Measurements from ENCODE around the gene LRRC10B. TPM values are rescaled to one million over a fixed set of nuclear protein-coding genes. Genes with fewer than 3 reads are reported as not detected.

The LRRC10B gene
- total RNA-seq, 1 donor, result under 0.01 TPM

GRCh38 chr11:61528114-61528513 lies 19.6 kb downstream of the LRRC10B start:
- TF ChIP-seq CTCF (IDR thresholded peaks at IDR 0.05; ENCODE audit: extremely low read depth, low read depth, low read length), result no peak
- DNase-seq (ENCODE audit: insufficient read length, low spot score, missing footprints), result no peak
- H3K9me3 ChIP-seq (ENCODE audit: low read depth, low read length), result no peaks in the 10 kb centered on the region
- H3K4me1 ChIP-seq (ENCODE audit: insufficient read depth, low read length), result no peaks in the 10 kb centered on the region
- no peak overlapping the region for H3K4me3 ChIP-seq (ENCODE audit: insufficient read depth, low read length)
- peaks cover 32% of the 10 kb centered on the region for H3K27me3 ChIP-seq (ENCODE audit: insufficient read depth, low read length)
- no peaks in the 10 kb centered on the region for H3K36me3 ChIP-seq (ENCODE audit: insufficient read depth, low read length)
- no peaks in the 10 kb centered on the region for H3K79me2 ChIP-seq (ENCODE audit: insufficient read depth, low read length)
- H2AFZ ChIP-seq (ENCODE audit: low read length), result no peak overlapping the region
- H3K27ac ChIP-seq (ENCODE audit: low read depth, low read length), result no peak overlapping the region
- no peaks in the 10 kb centered on the region for H4K20me1 ChIP-seq (ENCODE audit: insufficient read depth, low read length)
- H3K4me2 ChIP-seq (ENCODE audit: insufficient read depth, low read length), result no peak overlapping the region

GRCh38 chr11:61529537-61530225 lies 21.1 kb downstream of the LRRC10B start:
- TF ChIP-seq CTCF (IDR thresholded peaks at IDR 0.05; ENCODE audit: extremely low read depth, low read depth, low read length), result no peak
- H3K27ac ChIP-seq (ENCODE audit: low read depth, low read length), result no peak overlapping the region
- H4K20me1 ChIP-seq (ENCODE audit: insufficient read depth, low read length), result no peaks in the 10 kb centered on the region
- no peaks in the 10 kb centered on the region for H3K36me3 ChIP-seq (ENCODE audit: insufficient read depth, low read length)
- no peaks in the 10 kb centered on the region for H3K9me3 ChIP-seq (ENCODE audit: low read depth, low read length)
- DNase-seq (ENCODE audit: insufficient read length, low spot score, missing footprints), result no peak
- no peak overlapping the region for H3K4me2 ChIP-seq (ENCODE audit: insufficient read depth, low read length)
- no peaks in the 10 kb centered on the region for H3K4me1 ChIP-seq (ENCODE audit: insufficient read depth, low read length)
- H3K79me2 ChIP-seq (ENCODE audit: insufficient read depth, low read length), result no peaks in the 10 kb centered on the region
- H3K27me3 ChIP-seq (ENCODE audit: insufficient read depth, low read length), result peaks cover 23% of the 10 kb centered on the region
- H3K4me3 ChIP-seq (ENCODE audit: insufficient read depth, low read length), result no peak overlapping the region
- H2AFZ ChIP-seq (ENCODE audit: low read length), result no peak overlapping the region

GRCh38 chr11:61531044-61531443 lies 22.5 kb downstream of the LRRC10B start:
- Histone ChIP-seq H2AFZ (ENCODE audit: low read length) (no peak overlapping the region), H3K79me2 (ENCODE audit: insufficient read depth, low read length) (no peaks in the 10 kb centered on the region), H3K9me3 (ENCODE audit: low read depth, low read length) (no peaks in the 10 kb centered on the region), H3K4me2 (ENCODE audit: insufficient read depth, low read length) (no peak overlapping the region), H3K27me3 (ENCODE audit: insufficient read depth, low read length) (peaks cover 20% of the 10 kb centered on the region), H3K4me3 (ENCODE audit: insufficient read depth, low read length) (no peak overlapping the region), H4K20me1 (ENCODE audit: insufficient read depth, low read length) (no peaks in the 10 kb centered on the region), H3K27ac (ENCODE audit: low read depth, low read length) (no peak overlapping the region), H3K36me3 (ENCODE audit: insufficient read depth, low read length) (no peaks in the 10 kb centered on the region), H3K4me1 (ENCODE audit: insufficient read depth, low read length) (no peaks in the 10 kb centered on the region)
- no peak for DNase-seq (ENCODE audit: insufficient read length, low spot score, missing footprints)
- no peak for TF ChIP-seq CTCF (IDR thresholded peaks at IDR 0.05; ENCODE audit: extremely low read depth, low read depth, low read length)

GRCh38 chr11:61532134-61533038 lies 23.8 kb downstream of the LRRC10B start:
- Histone ChIP-seq H3K36me3 (ENCODE audit: insufficient read depth, low read length) (no peaks in the 10 kb centered on the region), H3K27ac (ENCODE audit: low read depth, low read length) (no peak overlapping the region), H3K4me2 (ENCODE audit: insufficient read depth, low read length) (no peak overlapping the region), H3K27me3 (ENCODE audit: insufficient read depth, low read length) (peaks cover 12% of the 10 kb centered on the region), H2AFZ (ENCODE audit: low read length) (no peak overlapping the region), H3K4me1 (ENCODE audit: insufficient read depth, low read length) (no peaks in the 10 kb centered on the region), H3K9me3 (ENCODE audit: low read depth, low read length) (no peaks in the 10 kb centered on the region), H3K4me3 (ENCODE audit: insufficient read depth, low read length) (no peak overlapping the region), H3K79me2 (ENCODE audit: insufficient read depth, low read length) (no peaks in the 10 kb centered on the region), H4K20me1 (ENCODE audit: insufficient read depth, low read length) (no peaks in the 10 kb centered on the region)
- peak; percentile 88 for TF ChIP-seq CTCF (IDR thresholded peaks at IDR 0.05; ENCODE audit: extremely low read depth, low read depth, low read length)
- DNase-seq (ENCODE audit: insufficient read length, low spot score, missing footprints), result peak; percentile 97
